HEK293T (cell line): ENCODE results near the gene NFIX.

Experiments used
- BHLHE40 ChIP-seq: fragments of 450-650 bp; IDR thresholded peaks from 2 replicates; pipeline ENCODE4 v1.6.1; 2016; ENCODE audit warnings: mild to moderate bottlenecking, moderate library complexity, borderline replicate concordance
- FOXA1 ChIP-seq: fragments of 450-650 bp; IDR thresholded peaks from 2 replicates; pipeline ENCODE4 v1.6.1; 2016; ENCODE audit warnings: mild to moderate bottlenecking
- SP1 ChIP-seq: fragments of 450-650 bp; IDR thresholded peaks from 2 replicates; pipeline ENCODE4 v1.6.1; 2017
- SUZ12 ChIP-seq: fragments of 450-650 bp; IDR thresholded peaks from 2 replicates; pipeline ENCODE4 v1.6.1; 2016; ENCODE audit warnings: mild to moderate bottlenecking
- TARDBP ChIP-seq: fragments of 450-650 bp; IDR thresholded peaks from 2 replicates; pipeline ENCODE4 v1.6.1; 2016
- TF ChIP-seq, protein P1 (sequence below): fragments of 450-650 bp; IDR thresholded peaks from 2 replicates; pipeline ENCODE4 v1.6.1; 2016

DNA sequence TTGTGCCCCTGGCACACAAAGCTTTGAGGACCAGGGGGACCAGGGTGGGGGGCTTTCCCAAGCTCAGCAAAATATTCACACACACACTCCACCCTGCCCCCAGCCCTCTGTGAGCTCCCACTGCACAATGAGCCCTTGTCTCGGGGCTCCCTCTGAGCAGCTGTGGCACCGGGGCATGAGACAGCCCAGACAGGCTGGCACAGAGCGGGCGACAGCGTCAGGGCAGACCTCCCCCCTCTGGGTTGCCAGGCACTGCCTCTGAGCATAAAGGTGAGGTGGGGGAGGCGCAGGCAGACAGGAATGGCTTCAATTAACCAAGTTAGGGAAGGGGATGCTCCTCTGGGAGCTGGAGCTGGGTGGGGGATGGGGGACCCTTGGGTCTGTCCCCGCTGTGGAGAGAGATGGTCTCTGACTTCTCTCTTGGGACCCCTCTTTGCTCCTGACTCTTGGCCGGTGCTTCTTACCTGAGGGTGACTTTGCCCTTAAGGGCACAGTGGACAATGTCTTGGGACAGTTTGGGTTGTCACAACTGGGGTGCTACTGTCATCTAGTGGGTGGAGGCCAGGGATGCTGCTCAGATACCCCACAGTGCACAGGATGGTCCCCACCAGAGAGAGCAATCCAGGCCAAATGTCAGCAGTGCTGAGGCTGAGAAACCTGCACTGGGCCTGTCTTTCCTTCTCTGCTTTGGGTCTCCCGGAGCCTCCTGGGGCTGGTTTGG, 77.1 kb downstream of the NFIX start:
- TF ChIP-seq, protein P1, sequence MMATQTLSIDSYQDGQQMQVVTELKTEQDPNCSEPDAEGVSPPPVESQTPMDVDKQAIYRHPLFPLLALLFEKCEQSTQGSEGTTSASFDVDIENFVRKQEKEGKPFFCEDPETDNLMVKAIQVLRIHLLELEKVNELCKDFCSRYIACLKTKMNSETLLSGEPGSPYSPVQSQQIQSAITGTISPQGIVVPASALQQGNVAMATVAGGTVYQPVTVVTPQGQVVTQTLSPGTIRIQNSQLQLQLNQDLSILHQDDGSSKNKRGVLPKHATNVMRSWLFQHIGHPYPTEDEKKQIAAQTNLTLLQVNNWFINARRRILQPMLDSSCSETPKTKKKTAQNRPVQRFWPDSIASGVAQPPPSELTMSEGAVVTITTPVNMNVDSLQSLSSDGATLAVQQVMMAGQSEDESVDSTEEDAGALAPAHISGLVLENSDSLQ = no peak
- no peak for TF ChIP-seq SUZ12
- no peak for TF ChIP-seq FOXA1
- no peak for TF ChIP-seq SP1
- no peak for TF ChIP-seq TARDBP
- TF ChIP-seq BHLHE40 = no peak
